GM18519 (cell line): Measurements from ENCODE around the gene NUDT16.

Experiments used
- ATAC-seq: cut with Tn5 transposase; IDR thresholded peaks from one replicate; pipeline ENCODE4 v1.9.1; 2021; ENCODE audit warnings: mild to moderate bottlenecking, moderate library complexity; ENCODE audit not compliant: unreplicated experiment, low FRiP score

The NUDT16 gene

DNA sequence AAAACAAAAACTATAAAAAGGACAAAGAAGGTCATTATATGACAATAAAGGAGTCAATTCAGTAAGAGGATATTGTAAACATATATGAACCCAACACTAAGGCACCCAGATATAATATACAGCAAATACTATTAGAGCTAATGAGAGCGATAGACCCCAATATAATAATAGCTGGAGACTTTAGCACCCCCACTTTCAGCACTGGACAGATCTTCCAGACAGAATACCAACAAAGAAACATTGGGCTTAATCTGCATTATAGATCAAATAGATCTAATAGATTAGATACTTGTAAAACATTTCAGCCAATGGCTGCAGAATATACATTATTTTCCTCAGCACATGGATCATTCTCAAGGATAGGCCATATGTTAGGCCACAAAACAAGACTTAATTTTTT, 53.4 kb downstream of the NUDT16 start:
- ATAC-seq: no peak
